ENCODE measurements around the gene ANKRD44.

ANKRD44 gene

DNA sequence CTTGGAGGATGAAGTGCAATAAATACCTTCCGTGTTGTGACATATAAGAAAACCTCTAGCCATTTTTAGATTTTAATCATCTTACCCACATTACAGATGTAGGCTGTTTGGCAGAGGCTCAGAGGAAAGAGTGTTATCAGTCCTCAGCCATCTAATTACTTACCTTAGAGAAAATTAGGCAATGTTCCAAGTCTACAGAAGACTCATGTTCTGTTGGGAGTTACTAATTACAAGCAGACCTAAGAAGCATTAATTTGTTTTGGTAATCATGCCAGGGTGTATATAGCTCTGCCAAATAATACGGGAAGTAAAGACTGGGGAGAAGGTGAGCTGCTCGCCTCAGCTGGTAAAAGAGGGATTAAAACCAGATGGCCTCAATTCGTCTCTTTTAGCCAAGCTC, 258.2 kb downstream of the ANKRD44 start:
- in situ Hi-C loops (cut with HindIII; ENCODE audit: low sequenced_read_pairs) = no loop called here
- H3K4me3 ChIP-seq (ENCODE audit: low read depth, low read length) = no peak overlapping the region
- TF ChIP-seq, protein P1, sequence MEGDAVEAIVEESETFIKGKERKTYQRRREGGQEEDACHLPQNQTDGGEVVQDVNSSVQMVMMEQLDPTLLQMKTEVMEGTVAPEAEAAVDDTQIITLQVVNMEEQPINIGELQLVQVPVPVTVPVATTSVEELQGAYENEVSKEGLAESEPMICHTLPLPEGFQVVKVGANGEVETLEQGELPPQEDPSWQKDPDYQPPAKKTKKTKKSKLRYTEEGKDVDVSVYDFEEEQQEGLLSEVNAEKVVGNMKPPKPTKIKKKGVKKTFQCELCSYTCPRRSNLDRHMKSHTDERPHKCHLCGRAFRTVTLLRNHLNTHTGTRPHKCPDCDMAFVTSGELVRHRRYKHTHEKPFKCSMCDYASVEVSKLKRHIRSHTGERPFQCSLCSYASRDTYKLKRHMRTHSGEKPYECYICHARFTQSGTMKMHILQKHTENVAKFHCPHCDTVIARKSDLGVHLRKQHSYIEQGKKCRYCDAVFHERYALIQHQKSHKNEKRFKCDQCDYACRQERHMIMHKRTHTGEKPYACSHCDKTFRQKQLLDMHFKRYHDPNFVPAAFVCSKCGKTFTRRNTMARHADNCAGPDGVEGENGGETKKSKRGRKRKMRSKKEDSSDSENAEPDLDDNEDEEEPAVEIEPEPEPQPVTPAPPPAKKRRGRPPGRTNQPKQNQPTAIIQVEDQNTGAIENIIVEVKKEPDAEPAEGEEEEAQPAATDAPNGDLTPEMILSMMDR (IDR thresholded peaks at IDR 0.05; ENCODE audit: low read depth, low read length) = no peak
- DNase-seq (ENCODE audit: low read depth, low spot score) = no peak

DNA sequence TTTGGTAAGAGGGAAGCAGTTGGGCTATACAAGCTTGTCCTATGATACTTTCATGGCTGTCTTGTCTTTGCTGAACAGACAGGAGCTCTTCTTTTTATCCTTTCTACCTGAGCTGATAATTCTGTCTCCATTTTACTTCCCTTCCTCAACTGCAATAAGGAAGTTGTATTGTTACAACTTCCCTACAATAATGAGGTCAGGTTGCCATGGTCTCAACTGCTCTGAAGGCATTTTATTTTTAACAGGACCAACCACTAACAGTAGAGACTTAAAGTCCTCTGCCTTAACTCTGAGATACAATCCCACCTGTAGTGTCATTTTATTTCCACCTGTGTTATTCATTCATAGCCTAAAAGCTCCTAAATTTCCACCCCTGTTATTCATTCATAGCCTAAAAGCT, 265.5 kb downstream of the ANKRD44 start:
- DNase-seq (ENCODE audit: low read depth, low spot score) = no peak
- in situ Hi-C loops (cut with HindIII; ENCODE audit: low sequenced_read_pairs) = no loop called here
- TF ChIP-seq, protein P1 (IDR thresholded peaks at IDR 0.05; ENCODE audit: low read depth, low read length) = no peak
- H3K4me3 ChIP-seq (ENCODE audit: low read depth, low read length) = no peak overlapping the region

DNA sequence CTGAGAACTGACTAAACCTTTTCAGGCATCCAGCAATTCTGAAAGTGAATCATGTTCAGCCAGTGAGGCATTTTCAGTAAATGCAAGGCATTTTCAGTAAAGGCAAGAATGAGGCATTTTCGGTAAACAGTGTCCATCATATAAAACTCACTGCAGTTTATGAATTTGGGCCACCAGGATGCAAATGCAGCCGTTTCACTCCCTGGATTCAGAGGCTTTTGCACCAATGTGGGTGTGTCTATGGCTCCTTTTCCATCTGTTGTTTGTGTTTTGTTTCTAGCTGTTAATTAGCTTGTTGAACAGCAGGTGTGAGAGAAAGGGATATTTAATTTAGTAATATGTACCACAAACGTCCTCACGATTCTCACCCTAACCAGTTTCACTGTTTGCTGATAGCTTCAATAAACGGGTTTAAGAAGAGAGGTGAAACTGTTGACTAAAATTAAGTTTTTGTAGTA, 267.8 kb downstream of the ANKRD44 start:
- DNase-seq (ENCODE audit: low read depth, low spot score) = no peak
- TF ChIP-seq, protein P1 (IDR thresholded peaks at IDR 0.05; ENCODE audit: low read depth, low read length) = no peak
- H3K4me3 ChIP-seq (ENCODE audit: low read depth, low read length) = no peak overlapping the region
- in situ Hi-C loops (cut with HindIII; ENCODE audit: low sequenced_read_pairs) = no loop called here

DNA sequence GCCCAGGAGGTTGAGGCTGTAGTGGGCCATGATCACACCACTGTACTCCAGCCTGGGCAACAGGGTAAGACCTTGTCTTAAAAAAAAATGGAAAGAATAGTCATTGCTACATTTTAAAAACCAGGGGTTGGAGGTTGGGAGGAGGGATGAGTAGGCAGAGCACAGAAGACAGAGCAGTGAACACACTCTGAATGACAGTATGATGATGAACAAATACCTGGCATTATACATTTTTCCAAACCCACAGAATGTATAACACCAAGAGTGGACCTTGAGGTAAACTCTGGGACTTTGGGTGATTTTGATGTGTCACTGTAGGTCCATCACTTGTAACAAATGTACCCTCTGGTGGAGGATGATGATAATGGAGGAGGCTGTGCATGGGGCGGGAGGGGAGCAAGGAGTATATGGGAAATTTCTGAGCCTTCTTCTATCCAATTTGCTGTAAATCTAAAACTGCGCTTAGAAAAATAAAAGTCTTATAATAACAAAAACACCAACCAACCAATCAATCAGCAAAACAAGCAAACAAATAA, 272.6 kb downstream of the ANKRD44 start:
- H3K4me3 ChIP-seq (ENCODE audit: low read depth, low read length) = no peak overlapping the region
- TF ChIP-seq, protein P1 (IDR thresholded peaks at IDR 0.05; ENCODE audit: low read depth, low read length) = no peak
- no peak for DNase-seq (ENCODE audit: low read depth, low spot score)
- in situ Hi-C loops (cut with HindIII; ENCODE audit: low sequenced_read_pairs) = no loop called here

DNA sequence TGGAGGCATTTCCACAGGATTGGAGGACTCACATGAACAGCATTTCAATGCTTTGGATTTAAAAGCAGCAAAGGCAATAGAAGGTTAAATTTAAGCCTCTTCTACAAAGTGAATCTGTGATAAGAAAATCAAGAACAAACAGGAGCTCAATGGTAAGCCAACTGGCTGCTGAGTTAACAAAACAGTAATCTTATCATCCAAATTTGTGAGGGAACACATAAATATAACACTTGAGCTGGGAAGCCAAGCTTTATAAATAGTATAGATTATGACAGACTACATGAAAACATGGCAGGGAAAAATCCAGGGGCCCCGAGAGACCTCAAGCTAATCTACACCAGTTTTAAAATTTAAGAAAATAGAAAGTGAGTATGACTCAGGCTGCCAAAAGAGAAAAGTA, 275.6 kb downstream of the ANKRD44 start:
- H3K4me3 ChIP-seq (ENCODE audit: low read depth, low read length) = no peak overlapping the region
- in situ Hi-C loops (cut with HindIII; ENCODE audit: low sequenced_read_pairs) = no loop called here
- DNase-seq (ENCODE audit: low read depth, low spot score) = no peak
- TF ChIP-seq, protein P1 (IDR thresholded peaks at IDR 0.05; ENCODE audit: low read depth, low read length) = no peak

DNA sequence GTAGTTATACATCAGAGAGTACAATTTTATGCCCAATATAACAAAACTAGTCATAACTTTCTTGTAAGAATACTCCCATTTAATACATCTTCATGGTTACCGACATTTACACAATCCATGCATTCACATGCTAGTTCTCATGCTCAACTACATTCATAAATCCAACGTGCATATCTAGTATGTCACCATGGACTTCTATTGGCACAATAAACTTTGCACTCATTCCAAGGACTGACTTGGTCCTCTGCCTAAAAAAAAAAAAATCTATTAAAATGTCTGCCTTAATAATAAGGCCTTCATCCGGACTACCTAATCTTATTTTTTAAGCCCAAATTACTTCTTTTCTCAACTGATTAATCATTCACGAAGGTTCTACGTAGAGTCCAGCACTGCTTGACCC, 276.3 kb downstream of the ANKRD44 start:
- in situ Hi-C loops (cut with HindIII; ENCODE audit: low sequenced_read_pairs) = no loop called here
- DNase-seq (ENCODE audit: low read depth, low spot score) = no peak
- no peak overlapping the region for H3K4me3 ChIP-seq (ENCODE audit: low read depth, low read length)
- TF ChIP-seq, protein P1 (IDR thresholded peaks at IDR 0.05; ENCODE audit: low read depth, low read length) = no peak

DNA sequence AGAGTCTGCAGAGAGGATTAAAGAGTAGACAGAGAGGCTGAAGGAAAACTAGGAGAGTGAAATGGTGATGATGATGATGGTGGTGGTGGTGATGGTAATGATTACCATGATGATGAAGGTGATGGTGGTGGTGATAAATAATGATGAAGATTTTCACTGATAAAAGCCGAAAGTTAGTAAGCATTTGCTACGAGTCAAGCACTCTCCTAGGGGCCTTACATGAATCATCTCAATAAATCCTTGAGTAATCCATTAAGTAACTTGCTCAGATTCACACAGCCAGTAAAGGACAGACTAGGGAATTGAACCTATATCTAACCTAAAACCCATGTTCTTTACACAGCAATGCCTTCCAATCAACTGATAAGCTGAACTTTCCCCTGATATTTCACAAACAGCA, 277.4 kb downstream of the ANKRD44 start:
- no peak overlapping the region for H3K4me3 ChIP-seq (ENCODE audit: low read depth, low read length)
- in situ Hi-C loops (cut with HindIII; ENCODE audit: low sequenced_read_pairs) = no loop called here
- no peak for DNase-seq (ENCODE audit: low read depth, low spot score)
- TF ChIP-seq, protein P1 (IDR thresholded peaks at IDR 0.05; ENCODE audit: low read depth, low read length) = no peak
